Liver (tissue), 3 donors: ENCODE results near the gene KRTAP5-4.

ENCODE experiments used
- FOXA1 ChIP-seq: IDR thresholded peaks from 2 replicates; pipeline ENCODE4 v1.6.1; 2016; ENCODE audit warnings: antibody characterized with exemption
- GABPA ChIP-seq, 2 donors: IDR thresholded peaks in 1 of 2; conservative IDR thresholded peaks in 1 of 2; 2 replicates each; pipeline ENCODE4 v1.6.1; 2016; ENCODE audit warnings: antibody characterized with exemption in 2 of 2, mild to moderate bottlenecking in 1 of 2, moderate library complexity in 1 of 2
- JUND ChIP-seq, 2 donors: IDR thresholded peaks; 2 replicates each; pipeline ENCODE4 v1.6.1; 2016; ENCODE audit warnings: antibody characterized with exemption in 2 of 2
- RAD21 ChIP-seq, 2 donors: IDR thresholded peaks; 2 replicates each; pipeline ENCODE4 v1.6.1; 2016; ENCODE audit warnings: antibody characterized with exemption in 2 of 2, mild to moderate bottlenecking in 2 of 2
- RXRA ChIP-seq, 2 donors: IDR thresholded peaks; 2 replicates each; pipeline ENCODE4 v1.6.1; 2017 to 2018; ENCODE audit warnings: antibody characterized with exemption in 2 of 2, mild to moderate bottlenecking in 1 of 2
- TAF1 ChIP-seq: conservative IDR thresholded peaks from 2 replicates; pipeline ENCODE4 v1.6.1; 2016; ENCODE audit warnings: antibody characterized with exemption, mild to moderate bottlenecking
- YY1 ChIP-seq: IDR thresholded peaks from 2 replicates; pipeline ENCODE4 v1.6.1; 2016; ENCODE audit warnings: antibody characterized with exemption, mild to moderate bottlenecking
- TF ChIP-seq, protein P1 (sequence below): fragments of 150-350 bp; IDR thresholded peaks from 2 replicates; pipeline ENCODE4 v1.5.1; 2017; ENCODE audit warnings: improper control_type of control experiment, low read depth, low read length; ENCODE audit not compliant: missing input control
- TF ChIP-seq, protein P2 (sequence below): IDR thresholded peaks from 2 replicates; pipeline ENCODE4 v1.6.1; 2016; ENCODE audit warnings: antibody characterized with exemption, mild to moderate bottlenecking
- TF ChIP-seq, protein P3 (sequence below): IDR thresholded peaks from 2 replicates; pipeline ENCODE4 v1.6.1; 2016; ENCODE audit warnings: antibody characterized with exemption
- donor health status: healthy.
- donor health status: healthy.

DNA sequence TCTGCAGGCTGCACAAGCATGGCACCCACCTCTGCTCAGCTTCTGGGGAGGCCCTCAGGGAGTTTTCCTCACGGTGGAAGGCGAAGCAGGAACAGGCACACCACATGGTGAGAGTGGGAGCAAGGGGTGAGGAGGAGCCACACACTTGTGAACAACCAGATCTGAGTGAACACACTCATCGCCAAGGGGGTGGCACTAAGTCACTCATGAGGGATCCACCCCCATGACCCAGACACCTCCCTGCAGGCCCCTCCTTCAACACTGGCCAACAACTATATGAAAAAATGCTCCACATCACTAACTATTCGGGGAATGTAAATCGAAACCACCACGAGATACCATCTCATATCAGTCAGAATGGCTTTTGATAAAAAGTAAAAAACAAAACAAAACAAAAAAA is 23.1 kb downstream of the KRTAP5-4 start:
- TF ChIP-seq FOXA1 (no peak), JUND (IDR thresholded peaks at IDR 0.05) (no peak), RXRA (IDR thresholded peaks at IDR 0.05) (no peak), YY1 (no peak), TAF1 (no peak), RAD21 (IDR thresholded peaks at IDR 0.05) (no peak), GABPA (IDR thresholded peaks at IDR 0.05 in 1 of 2, conservative IDR thresholded peaks at IDR 0.05 in 1 of 2) (no peak)
- TF ChIP-seq, protein P1, sequence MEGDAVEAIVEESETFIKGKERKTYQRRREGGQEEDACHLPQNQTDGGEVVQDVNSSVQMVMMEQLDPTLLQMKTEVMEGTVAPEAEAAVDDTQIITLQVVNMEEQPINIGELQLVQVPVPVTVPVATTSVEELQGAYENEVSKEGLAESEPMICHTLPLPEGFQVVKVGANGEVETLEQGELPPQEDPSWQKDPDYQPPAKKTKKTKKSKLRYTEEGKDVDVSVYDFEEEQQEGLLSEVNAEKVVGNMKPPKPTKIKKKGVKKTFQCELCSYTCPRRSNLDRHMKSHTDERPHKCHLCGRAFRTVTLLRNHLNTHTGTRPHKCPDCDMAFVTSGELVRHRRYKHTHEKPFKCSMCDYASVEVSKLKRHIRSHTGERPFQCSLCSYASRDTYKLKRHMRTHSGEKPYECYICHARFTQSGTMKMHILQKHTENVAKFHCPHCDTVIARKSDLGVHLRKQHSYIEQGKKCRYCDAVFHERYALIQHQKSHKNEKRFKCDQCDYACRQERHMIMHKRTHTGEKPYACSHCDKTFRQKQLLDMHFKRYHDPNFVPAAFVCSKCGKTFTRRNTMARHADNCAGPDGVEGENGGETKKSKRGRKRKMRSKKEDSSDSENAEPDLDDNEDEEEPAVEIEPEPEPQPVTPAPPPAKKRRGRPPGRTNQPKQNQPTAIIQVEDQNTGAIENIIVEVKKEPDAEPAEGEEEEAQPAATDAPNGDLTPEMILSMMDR = no peak
- TF ChIP-seq, protein P2, sequence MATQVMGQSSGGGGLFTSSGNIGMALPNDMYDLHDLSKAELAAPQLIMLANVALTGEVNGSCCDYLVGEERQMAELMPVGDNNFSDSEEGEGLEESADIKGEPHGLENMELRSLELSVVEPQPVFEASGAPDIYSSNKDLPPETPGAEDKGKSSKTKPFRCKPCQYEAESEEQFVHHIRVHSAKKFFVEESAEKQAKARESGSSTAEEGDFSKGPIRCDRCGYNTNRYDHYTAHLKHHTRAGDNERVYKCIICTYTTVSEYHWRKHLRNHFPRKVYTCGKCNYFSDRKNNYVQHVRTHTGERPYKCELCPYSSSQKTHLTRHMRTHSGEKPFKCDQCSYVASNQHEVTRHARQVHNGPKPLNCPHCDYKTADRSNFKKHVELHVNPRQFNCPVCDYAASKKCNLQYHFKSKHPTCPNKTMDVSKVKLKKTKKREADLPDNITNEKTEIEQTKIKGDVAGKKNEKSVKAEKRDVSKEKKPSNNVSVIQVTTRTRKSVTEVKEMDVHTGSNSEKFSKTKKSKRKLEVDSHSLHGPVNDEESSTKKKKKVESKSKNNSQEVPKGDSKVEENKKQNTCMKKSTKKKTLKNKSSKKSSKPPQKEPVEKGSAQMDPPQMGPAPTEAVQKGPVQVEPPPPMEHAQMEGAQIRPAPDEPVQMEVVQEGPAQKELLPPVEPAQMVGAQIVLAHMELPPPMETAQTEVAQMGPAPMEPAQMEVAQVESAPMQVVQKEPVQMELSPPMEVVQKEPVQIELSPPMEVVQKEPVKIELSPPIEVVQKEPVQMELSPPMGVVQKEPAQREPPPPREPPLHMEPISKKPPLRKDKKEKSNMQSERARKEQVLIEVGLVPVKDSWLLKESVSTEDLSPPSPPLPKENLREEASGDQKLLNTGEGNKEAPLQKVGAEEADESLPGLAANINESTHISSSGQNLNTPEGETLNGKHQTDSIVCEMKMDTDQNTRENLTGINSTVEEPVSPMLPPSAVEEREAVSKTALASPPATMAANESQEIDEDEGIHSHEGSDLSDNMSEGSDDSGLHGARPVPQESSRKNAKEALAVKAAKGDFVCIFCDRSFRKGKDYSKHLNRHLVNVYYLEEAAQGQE = no peak
- TF ChIP-seq, protein P3, sequence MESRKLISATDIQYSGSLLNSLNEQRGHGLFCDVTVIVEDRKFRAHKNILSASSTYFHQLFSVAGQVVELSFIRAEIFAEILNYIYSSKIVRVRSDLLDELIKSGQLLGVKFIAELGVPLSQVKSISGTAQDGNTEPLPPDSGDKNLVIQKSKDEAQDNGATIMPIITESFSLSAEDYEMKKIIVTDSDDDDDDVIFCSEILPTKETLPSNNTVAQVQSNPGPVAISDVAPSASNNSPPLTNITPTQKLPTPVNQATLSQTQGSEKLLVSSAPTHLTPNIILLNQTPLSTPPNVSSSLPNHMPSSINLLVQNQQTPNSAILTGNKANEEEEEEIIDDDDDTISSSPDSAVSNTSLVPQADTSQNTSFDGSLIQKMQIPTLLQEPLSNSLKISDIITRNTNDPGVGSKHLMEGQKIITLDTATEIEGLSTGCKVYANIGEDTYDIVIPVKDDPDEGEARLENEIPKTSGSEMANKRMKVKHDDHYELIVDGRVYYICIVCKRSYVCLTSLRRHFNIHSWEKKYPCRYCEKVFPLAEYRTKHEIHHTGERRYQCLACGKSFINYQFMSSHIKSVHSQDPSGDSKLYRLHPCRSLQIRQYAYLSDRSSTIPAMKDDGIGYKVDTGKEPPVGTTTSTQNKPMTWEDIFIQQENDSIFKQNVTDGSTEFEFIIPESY = no peak
